HFF-Myc (cell line): Measurements from ENCODE around the gene MKS1.

Experiments used
- DNase-seq: peaks from one replicate; pipeline ENCODE4 v3.0.0-alpha.2; 2011; ENCODE audit warnings: low read depth; ENCODE audit errors: extremely low read depth
- H3K4me3 ChIP-seq: replicated peaks from 2 replicates; pipeline ENCODE4 v1.5.1; 2011; ENCODE audit warnings: low read depth, mild to moderate bottlenecking, control low read depth, low read length
- TF ChIP-seq, protein P1 (sequence below): IDR thresholded peaks from 2 replicates; pipeline ENCODE4 v1.5.1; 2012; ENCODE audit warnings: mild to moderate bottlenecking, low read depth, low read length, control low read depth; ENCODE audit errors: missing control alignments

Gene MKS1

DNA sequence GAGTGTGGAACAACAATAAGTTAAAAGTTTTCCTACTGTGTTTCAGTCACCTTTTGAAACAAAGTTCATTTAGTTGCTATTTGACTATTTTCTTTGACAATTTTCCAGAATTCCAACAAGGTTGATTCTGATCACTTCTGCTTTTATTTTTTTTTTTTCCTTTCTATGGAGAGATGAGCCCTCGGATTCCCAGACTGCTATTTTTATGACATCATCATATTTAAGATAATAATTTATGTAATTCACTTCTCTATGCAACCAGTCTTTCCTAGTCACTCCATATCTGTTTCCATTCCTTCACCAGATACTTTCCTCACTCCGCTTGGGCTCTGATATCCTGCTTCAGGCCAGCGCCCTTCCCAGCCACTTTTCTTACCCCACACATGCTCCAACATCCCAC is 44.2 kb downstream of the MKS1 start:
- TF ChIP-seq, protein P1, sequence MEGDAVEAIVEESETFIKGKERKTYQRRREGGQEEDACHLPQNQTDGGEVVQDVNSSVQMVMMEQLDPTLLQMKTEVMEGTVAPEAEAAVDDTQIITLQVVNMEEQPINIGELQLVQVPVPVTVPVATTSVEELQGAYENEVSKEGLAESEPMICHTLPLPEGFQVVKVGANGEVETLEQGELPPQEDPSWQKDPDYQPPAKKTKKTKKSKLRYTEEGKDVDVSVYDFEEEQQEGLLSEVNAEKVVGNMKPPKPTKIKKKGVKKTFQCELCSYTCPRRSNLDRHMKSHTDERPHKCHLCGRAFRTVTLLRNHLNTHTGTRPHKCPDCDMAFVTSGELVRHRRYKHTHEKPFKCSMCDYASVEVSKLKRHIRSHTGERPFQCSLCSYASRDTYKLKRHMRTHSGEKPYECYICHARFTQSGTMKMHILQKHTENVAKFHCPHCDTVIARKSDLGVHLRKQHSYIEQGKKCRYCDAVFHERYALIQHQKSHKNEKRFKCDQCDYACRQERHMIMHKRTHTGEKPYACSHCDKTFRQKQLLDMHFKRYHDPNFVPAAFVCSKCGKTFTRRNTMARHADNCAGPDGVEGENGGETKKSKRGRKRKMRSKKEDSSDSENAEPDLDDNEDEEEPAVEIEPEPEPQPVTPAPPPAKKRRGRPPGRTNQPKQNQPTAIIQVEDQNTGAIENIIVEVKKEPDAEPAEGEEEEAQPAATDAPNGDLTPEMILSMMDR = no peak
- H3K4me3 ChIP-seq = no peak overlapping the region
- no peak for DNase-seq

DNA sequence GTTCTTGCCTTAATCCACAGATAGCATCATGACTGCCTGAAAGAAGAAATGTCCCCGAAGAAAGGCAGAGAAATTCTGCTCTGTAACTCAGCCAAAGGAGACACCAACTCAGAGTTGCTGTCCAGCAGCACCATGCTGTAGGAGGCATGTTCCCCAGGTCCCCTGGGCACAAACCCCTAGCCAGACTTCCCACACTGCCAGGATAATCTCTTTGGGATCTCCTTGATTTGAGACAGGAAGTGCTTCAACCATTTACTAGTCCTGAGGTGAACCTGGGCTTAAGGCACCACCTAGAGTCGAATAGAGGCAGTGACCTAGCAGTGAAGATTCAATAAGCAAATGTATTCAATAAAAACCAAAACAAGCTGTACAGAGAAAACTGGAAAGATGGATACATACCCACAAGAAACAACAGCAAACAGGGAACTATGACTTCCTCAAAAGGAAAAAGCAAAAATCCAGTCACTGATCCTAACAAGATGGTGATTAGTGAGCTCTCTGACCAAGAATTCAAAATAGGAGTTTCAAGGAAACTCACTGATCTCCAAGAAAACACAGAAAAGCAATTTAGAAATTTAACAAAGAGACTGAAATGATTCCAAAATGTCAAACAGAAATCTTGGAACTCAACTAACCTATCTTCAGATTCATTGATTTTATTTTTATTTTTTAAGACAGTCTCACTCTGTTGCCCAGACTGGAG is 46.5 kb downstream of the MKS1 start:
- no peak for DNase-seq
- no peak overlapping the region for H3K4me3 ChIP-seq
- TF ChIP-seq, protein P1 = peak; percentile 34

DNA sequence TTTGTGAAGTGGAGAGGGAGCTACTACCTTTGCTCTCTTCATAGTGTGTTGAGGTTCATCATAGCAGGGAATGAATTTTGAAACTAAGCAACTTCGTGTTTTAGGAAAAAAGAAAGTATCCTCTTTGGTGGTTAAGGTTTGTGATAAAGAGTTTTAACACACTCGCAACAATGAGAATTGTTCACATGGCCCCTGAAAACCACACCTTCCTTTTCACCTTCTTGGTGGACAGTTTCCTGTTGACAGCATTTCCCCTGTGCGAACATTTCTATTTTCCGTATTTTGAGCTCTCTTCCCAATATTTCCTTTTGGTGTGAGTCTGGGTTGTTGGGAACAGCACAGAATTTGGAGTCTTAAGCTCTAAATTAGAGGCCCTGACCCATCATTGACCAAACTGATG is 48.4 kb downstream of the MKS1 start:
- no peak overlapping the region for H3K4me3 ChIP-seq
- TF ChIP-seq, protein P1 = no peak
- DNase-seq = no peak

DNA sequence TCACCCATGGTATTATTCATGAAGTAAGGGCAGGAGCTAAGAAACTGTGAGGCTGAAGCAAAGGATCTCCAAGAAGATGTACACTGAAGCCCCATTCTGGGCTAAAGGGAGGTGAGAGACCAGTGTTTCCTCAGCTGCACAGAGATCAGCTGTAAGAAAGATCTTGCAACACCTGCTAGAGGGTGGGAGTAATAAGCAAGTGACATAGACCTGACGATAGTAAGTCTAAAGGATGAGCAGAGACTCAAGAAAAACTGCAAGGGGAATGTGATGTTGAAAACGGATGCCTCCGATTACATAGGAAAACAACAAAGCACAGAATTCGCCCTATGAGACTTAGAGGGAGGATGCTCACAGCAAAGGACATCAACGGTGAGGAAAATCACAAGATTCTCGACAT is 52.4 kb downstream of the MKS1 start, which contains the start of gene OR4D2:
Gene OR4D2, plus strand, starts transcription at position 301 of the 400 bp plus-strand sequence. CDS start 2,674 bp downstream, outside the sequence.
- TF ChIP-seq, protein P1 = no peak
- no peak for DNase-seq
- H3K4me3 ChIP-seq = no peak within 1 kb of the TSS

DNA sequence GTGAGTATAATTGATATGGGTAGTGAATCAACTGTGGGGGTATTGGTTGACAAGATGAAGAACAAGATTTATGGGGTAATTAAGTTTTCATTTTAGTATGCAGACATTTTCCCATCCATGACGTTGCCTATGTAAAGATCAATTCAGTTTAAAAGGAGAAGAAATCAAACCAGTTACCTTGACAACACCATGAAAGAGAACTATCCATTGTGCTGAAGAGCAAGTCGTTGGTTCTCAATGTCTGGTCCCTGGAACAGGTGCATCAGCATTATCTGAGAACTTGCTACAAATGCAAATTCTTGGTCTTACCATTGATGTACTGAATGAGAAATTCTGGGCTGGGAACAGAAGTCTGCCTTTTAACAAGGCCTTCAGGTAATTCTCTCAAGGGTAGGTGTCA is 53.1 kb downstream of the MKS1 start:
- no peak for DNase-seq
- TF ChIP-seq, protein P1 = no peak
- H3K4me3 ChIP-seq = no peak overlapping the region

DNA sequence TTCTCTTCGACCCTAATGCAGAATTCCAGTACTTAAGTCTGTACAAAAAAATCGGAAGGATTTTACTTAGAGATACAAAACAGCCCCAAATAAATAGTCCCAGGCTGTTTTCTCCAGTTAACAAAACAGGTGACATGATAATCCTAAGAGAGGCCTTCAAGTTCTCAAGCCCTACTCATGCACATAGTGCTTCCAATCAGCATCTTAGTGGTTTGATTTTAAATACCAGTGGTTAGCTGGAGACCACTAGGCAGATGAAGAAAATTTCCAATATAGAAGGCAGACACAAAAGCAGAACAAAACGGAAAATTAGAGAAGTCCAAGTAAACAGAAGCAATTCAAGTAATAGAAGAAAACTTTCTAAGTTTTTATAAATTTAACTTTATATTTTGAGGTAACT is 57.5 kb downstream of the MKS1 start:
- DNase-seq = no peak
- TF ChIP-seq, protein P1 = no peak
- no peak overlapping the region for H3K4me3 ChIP-seq

DNA sequence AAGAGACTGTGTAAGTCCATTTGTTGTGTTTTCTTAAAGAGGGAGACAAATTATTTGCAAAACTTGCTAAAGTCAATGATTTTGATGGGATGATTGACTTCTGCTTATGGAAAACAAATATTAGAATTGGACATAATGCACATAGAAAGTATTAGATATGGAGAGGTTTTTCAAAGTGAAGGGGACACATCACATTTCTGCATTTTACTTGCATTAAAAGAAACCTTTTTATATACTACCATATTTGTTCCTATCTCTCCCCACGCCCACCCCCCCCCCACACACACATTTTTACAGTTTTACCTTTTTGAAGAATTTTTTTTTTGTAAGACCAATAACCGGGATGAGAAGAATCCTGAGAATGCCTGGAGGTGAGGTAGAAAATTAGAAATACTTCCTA is 60.9 kb downstream of the MKS1 start:
- no peak for DNase-seq
- H3K4me3 ChIP-seq = no peak overlapping the region
- TF ChIP-seq, protein P1 = no peak
